IMR-90 (cell line): ENCODE results near the gene ARHGAP8. TPM values are rescaled to one million over a fixed set of nuclear protein-coding genes. Genes with fewer than 3 reads are reported as not detected.

Experiments
- ATAC-seq: fragments of 200-7000 bp; cut with Tn5 transposase; 2 replicates; pipeline ENCODE4 v1.9.1; 2020; ENCODE audit warnings: low read depth, mild to moderate bottlenecking, moderate library complexity
- BruUV-seq: library from RNA; stranded (reverse); fragments of 400-500 nt; replicated peaks from 2 replicates; lab custom pipeline; 2021; lab: Mats Ljungman, UMichigan
- CTCF ChIA-PET: fragments of 300-600 bp; formaldehyde crosslinking; extraction: SDS; loops from one replicate; lab custom pipeline; 2021; ENCODE audit warnings: antibody characterized with exemption; lab: Yijun Ruan, JAX
- POLR2A ChIA-PET: fragments of 300-600 bp; sonication (Branson Sonifier 250); formaldehyde crosslinking; loops from one replicate; lab custom pipeline; 2022; ENCODE audit warnings: antibody characterized with exemption; ENCODE audit not compliant: unreplicated experiment; lab: Charles Lee
- DNase-seq: peaks from one replicate; pipeline ENCODE4 v3.0.0; 2013
- H2AFZ ChIP-seq: replicated peaks from 2 replicates; pipeline ENCODE3; 2013; ENCODE audit warnings: low read length, mild to moderate bottlenecking; ENCODE audit not compliant: poor library complexity
- H2AK5ac ChIP-seq: 2 replicates; pipeline ENCODE4 v1.6.1; 2013; ENCODE audit warnings: low read depth, low read length, inconsistent platforms
- H2AK9ac ChIP-seq: replicated peaks from 2 replicates; pipeline ENCODE3; 2013; ENCODE audit warnings: mild to moderate bottlenecking, low read depth, low read length, moderate library complexity; ENCODE audit not compliant: poor library complexity
- H2BK120ac ChIP-seq: 2 replicates; pipeline ENCODE4 v1.6.1; 2013; ENCODE audit warnings: low read depth, low read length, inconsistent platforms
- H2BK15ac ChIP-seq: 3 replicates; pipeline ENCODE4 v1.6.1; 2013; ENCODE audit warnings: low read depth, low read length, inconsistent platforms
- H2BK20ac ChIP-seq: 2 replicates; pipeline ENCODE4 v1.6.1; 2013; ENCODE audit warnings: low read depth, mild to moderate bottlenecking, inconsistent platforms, low read length, moderate library complexity
- H2BK5ac ChIP-seq: 2 replicates; pipeline ENCODE4 v1.6.1; 2013; ENCODE audit warnings: mild to moderate bottlenecking, low read depth, low read length, inconsistent platforms; ENCODE audit not compliant: poor library complexity, severe bottlenecking
- H3K14ac ChIP-seq: replicated peaks from 2 replicates; pipeline ENCODE4 v1.6.1; 2013; ENCODE audit warnings: low read depth, low read length, inconsistent platforms
- H3K18ac ChIP-seq: 2 replicates; pipeline ENCODE4 v1.6.1; 2013; ENCODE audit warnings: low read depth, low read length, control low read depth
- H3K23ac ChIP-seq: 2 replicates; pipeline ENCODE4 v1.6.1; 2013; ENCODE audit warnings: low read depth, low read length, inconsistent platforms
- H3K27ac ChIP-seq: 2 replicates; pipeline ENCODE4 v1.5.1; 2013; ENCODE audit warnings: mild to moderate bottlenecking, control low read depth, low read length; ENCODE audit not compliant: insufficient read depth
- H3K27me3 ChIP-seq: 2 replicates; pipeline ENCODE4 v1.6.1; 2013; ENCODE audit warnings: low read length; ENCODE audit not compliant: control insufficient read depth, insufficient read depth
- H3K36me3 ChIP-seq: 2 replicates; pipeline ENCODE4 v1.6.1; 2013; ENCODE audit warnings: low read length, mixed read lengths; ENCODE audit not compliant: control insufficient read depth, insufficient read depth
- H3K4ac ChIP-seq: 2 replicates; pipeline ENCODE4 v1.6.1; 2013; ENCODE audit warnings: low read depth, low read length, inconsistent platforms
- H3K4me1 ChIP-seq: 2 replicates; pipeline ENCODE4 v1.6.1; 2013; ENCODE audit warnings: low read length, mixed read lengths; ENCODE audit not compliant: control insufficient read depth, insufficient read depth
- H3K4me2 ChIP-seq: 2 replicates; pipeline ENCODE4 v1.6.1; 2013; ENCODE audit warnings: low read depth, mild to moderate bottlenecking, control low read depth, low read length, moderate library complexity
- H3K4me3 ChIP-seq: 2 replicates; pipeline ENCODE4 v1.5.1; 2013; ENCODE audit warnings: low read depth, mild to moderate bottlenecking, control low read depth, low read length, moderate library complexity; ENCODE audit not compliant: insufficient read depth
- H3K56ac ChIP-seq: 2 replicates; pipeline ENCODE4 v1.6.1; 2013; ENCODE audit warnings: low read length, inconsistent platforms; ENCODE audit not compliant: insufficient read depth; ENCODE audit errors: extremely low read depth
- H3K79me1 ChIP-seq, 2 experiments: 2 replicates each; pipeline ENCODE4 v1.6.1; 2013; ENCODE audit warnings: low read length in 2 of 2, inconsistent platforms in 1 of 2, low read depth in 1 of 2
- H3K9ac ChIP-seq: 2 replicates; pipeline ENCODE4 v1.6.1; 2013; ENCODE audit warnings: low read depth, low read length, control low read depth
- H3K9me1 ChIP-seq: 2 replicates; pipeline ENCODE4 v1.6.1; 2013; ENCODE audit warnings: low read length, inconsistent platforms; ENCODE audit not compliant: insufficient read depth
- H3K9me3 ChIP-seq: 2 replicates; pipeline ENCODE4 v1.6.1; 2013; ENCODE audit warnings: low read length; ENCODE audit not compliant: control insufficient read depth, insufficient read depth
- H4K20me1 ChIP-seq: 2 replicates; pipeline ENCODE4 v1.6.1; 2013; ENCODE audit warnings: low read length, inconsistent platforms; ENCODE audit not compliant: insufficient read depth
- H4K5ac ChIP-seq: 2 replicates; pipeline ENCODE4 v1.6.1; 2013; ENCODE audit warnings: mild to moderate bottlenecking, low read depth, low read length, control low read depth
- H4K8ac ChIP-seq, 2 experiments: 2 replicates each; pipeline ENCODE4 v1.6.1; 2013; ENCODE audit warnings: low read depth in 2 of 2, low read length in 2 of 2, control low read depth in 1 of 2, inconsistent platforms in 1 of 2
- H4K91ac ChIP-seq: 2 replicates; pipeline ENCODE4 v1.6.1; 2013; ENCODE audit warnings: low read depth, low read length, inconsistent platforms; ENCODE audit not compliant: insufficient read depth
- FOS ChIP-seq: fragments of 150-350 bp; IDR thresholded peaks from 2 replicates; pipeline ENCODE4 v1.6.1; 2016; ENCODE audit warnings: low read depth, low read length
- USF2 ChIP-seq: fragments of 150-350 bp; IDR thresholded peaks from 2 replicates; pipeline ENCODE4 v1.6.1; 2017; ENCODE audit warnings: mild to moderate bottlenecking, antibody characterized with exemption, low read length, low read depth
- WGBS, 2 experiments: methylation state at CpG; one replicate each; pipeline versions ENCODE4 v1.1.5 to v1.1.7; 2013; ENCODE audit warnings: missing lambda C conversion rate in 2 of 2; ENCODE audit not compliant: insufficient read length in 1 of 2; ENCODE audit errors: extremely low coverage in 2 of 2; 5-methylcytosine and 5-hydroxymethylcytosine counted together
- dilution Hi-C: fragments of 300-500 bp; cut with HindIII; formaldehyde crosslinking; loops from one replicate; pipeline ENCODE4 v1.14.3; 2018; ENCODE audit warnings: low sequenced_read_pairs; ENCODE audit not compliant: unreplicated experiment
- in situ Hi-C: fragments of 300-500 bp; cut with MboI; formaldehyde crosslinking; loops from 3 replicates; pipeline ENCODE4 v1.14.3; 2019; ENCODE audit warnings: low sequenced_read_pairs, inconsistent platforms, mixed read lengths
- intact Hi-C: fragments of 100-400 bp; cut with micrococcal nuclease; formaldehyde crosslinking; loops from 2 replicates; pipeline ENCODE4 v1.10.0; 2022
- polyA plus RNA-seq, 3 experiments: library from polyadenylated mRNA; depleted of rRNA; stranded (reverse); fragments of >200 nt; gene quantifications; 2 replicates each; pipeline ENCODE4 v1.2.3, GENCODE V29; 2012; ENCODE audit warnings: low replicate concordance in 1 of 3
- total RNA-seq: library from RNA; depleted of rRNA; stranded (reverse); fragments of >200 nt; gene quantifications from 2 replicates; pipeline ENCODE4 v1.2.3, GENCODE V29; 2012

The ARHGAP8 gene
- total and polyA plus RNA-seq, 2 of the 4 experiments (the other 2 are of a cell fraction) = 0.18 to 0.21 TPM

- Histone ChIP-seq H3K79me1 (no peaks in the 10 kb centered on the region), H2BK120ac (no peak overlapping the region), H3K56ac (no peak overlapping the region), H3K14ac (no peak overlapping the region), H2AK5ac (no peak overlapping the region), H2BK5ac (no peak overlapping the region), H4K8ac (no peak overlapping the region), H3K23ac (no peak overlapping the region), H3K27me3 (no peaks in the 10 kb centered on the region; the same call in 1 of the 2 replicates), H3K4ac (no peak overlapping the region), H3K9me1 (no peaks in the 10 kb centered on the region), H2BK20ac (no peak overlapping the region), H3K18ac (no peak overlapping the region), H2BK15ac (no peak overlapping the region), H4K91ac (no peak overlapping the region), H3K27ac (no peak overlapping the region), H4K20me1 (no peaks in the 10 kb centered on the region), H3K9me3 (no peaks in the 10 kb centered on the region), H3K36me3 (no peaks in the 10 kb centered on the region), H3K4me2 (no peak overlapping the region), H2AK9ac (no peak overlapping the region), H4K5ac (no peak overlapping the region), H2AFZ (no peak overlapping the region), H3K9ac (no peak overlapping the region), H3K4me3 (no peak overlapping the region), H3K4me1 (no peaks in the 10 kb centered on the region)
- intact Hi-C loops = no loop called here
- BruUV-seq = no TSS peak
- in situ Hi-C loops = no loop called here
- no peak; the same call in 1 of the 2 replicates for TF ChIP-seq USF2
- no peak for TF ChIP-seq FOS
- CTCF ChIA-PET = no interaction called here
- dilution Hi-C loops = no loop called here
- DNase-seq (no peak), ATAC-seq (no peak)
- WGBS, 2 experiments = 94% methylated on average over 6 of the region's 19 CpGs; no CpG with 5 or more reads in 1 of the 2 experiments
- POLR2A ChIA-PET = no interaction called here
These were observed 110.8 kb downstream of the ARHGAP8 start for GRCh38 chr22:44862981-44863860.
